HepG2 (cell line): ENCODE data around the gene TPD52L2. TPM values are rescaled to one million over a fixed set of nuclear protein-coding genes. Genes with fewer than 3 reads are reported as not detected.

Experiments
- BHLHE40 ChIP-seq: IDR thresholded peaks from 2 replicates; pipeline ENCODE4 v1.6.1; 2011; ENCODE audit warnings: low read length, improper control_type of control experiment
- FOXM1 ChIP-seq: sonication (generic); formaldehyde crosslinking; IDR thresholded peaks from 2 replicates; pipeline ENCODE4 v1.5.0; 2020; ENCODE audit warnings: missing genetic modification reagents
- KAT8 ChIP-seq: IDR thresholded peaks from 2 replicates; pipeline ENCODE4 v1.6.1; 2016; ENCODE audit warnings: missing genetic modification reagents, missing compliant biosample characterization
- NFRKB ChIP-seq: fragments of 450-650 bp; IDR thresholded peaks from 2 replicates; pipeline ENCODE4 v1.6.1; 2017
- NR2F6 ChIP-seq, 2 experiments: IDR thresholded peaks; 2 replicates each; pipeline ENCODE4 v1.6.1; 2016; ENCODE audit warnings: antibody characterized with exemption in 1 of 2, mild to moderate bottlenecking in 1 of 2
- ZNF598 ChIP-seq: sonication (generic); formaldehyde crosslinking; IDR thresholded peaks from 2 replicates; pipeline ENCODE4 v1.5.1; 2020; ENCODE audit warnings: mild to moderate bottlenecking, missing genetic modification reagents, borderline replicate concordance
- ZNF629 ChIP-seq: sonication (generic); formaldehyde crosslinking; conservative IDR thresholded peaks from 2 replicates; pipeline ENCODE4 v1.5.0; 2020; ENCODE audit warnings: missing genetic modification reagents
- ZNF83 ChIP-seq: sonication (generic); formaldehyde crosslinking; IDR thresholded peaks from 2 replicates; pipeline ENCODE4 v1.4.0; 2020; ENCODE audit warnings: missing genetic modification reagents, mild to moderate bottlenecking, borderline replicate concordance
- ZSCAN30 ChIP-seq: sonication (generic); formaldehyde crosslinking; IDR thresholded peaks from 2 replicates; pipeline ENCODE4 v1.5.0; 2020; ENCODE audit warnings: mild to moderate bottlenecking, missing genetic modification reagents
- polyA plus RNA-seq, 8 experiments: library from polyadenylated mRNA; depleted of rRNA in 3 of 8; stranded (reverse) in 7 of 8; unstranded in 1 of 8; fragments of >200 nt; fragmentation: Illumina TruSeq in 4 of 8; extraction: Trizol in 4 of 8; gene quantifications; 2 replicates each; pipeline versions ENCODE4 v1.2.1 to v1.2.3, GENCODE V29; 2011 to 2016; ENCODE audit warnings: low read depth in 4 of 8, missing spikeins in 1 of 8, mixed read lengths in 1 of 8; ENCODE audit not compliant: insufficient read depth in 1 of 8
- total RNA-seq, 5 experiments: library from RNA; depleted of rRNA; stranded (reverse); fragments of >200 nt; fragmentation: Illumina TruSeq; extraction: Trizol; gene quantifications; 2 replicates each; pipeline ENCODE4 v1.2.3, GENCODE V29; 2016; ENCODE audit warnings: low read depth in 1 of 5
- TF ChIP-seq, protein P1 (sequence below): sonication (generic); formaldehyde crosslinking; IDR thresholded peaks from 2 replicates; pipeline ENCODE4 v1.5.0; 2020; ENCODE audit warnings: mild to moderate bottlenecking, missing genetic modification reagents, borderline replicate concordance
- TF ChIP-seq, protein P2 (sequence below): sonication (generic); formaldehyde crosslinking; IDR thresholded peaks from 2 replicates; pipeline ENCODE4 v1.5.0; 2020; ENCODE audit warnings: mild to moderate bottlenecking, missing genetic modification reagents, borderline replicate concordance
- TF ChIP-seq, protein P3 (sequence below): sonication (generic); formaldehyde crosslinking; IDR thresholded peaks from 2 replicates; pipeline ENCODE4 v1.4.0; 2020; ENCODE audit warnings: mild to moderate bottlenecking, missing genetic modification reagents
- TF ChIP-seq, protein P4 (sequence below): sonication (generic); formaldehyde crosslinking; IDR thresholded peaks from 2 replicates; pipeline ENCODE4 v1.8.1; 2023; ENCODE audit warnings: mild to moderate bottlenecking, inconsistent platforms, moderate library complexity, missing genetic modification reagents, borderline replicate concordance

Gene TPD52L2
- total and polyA plus RNA-seq, 2 of the 13 experiments (the other 11 are each of a cell fraction or from before 2014, with no cell fraction given), result 156 to 184 TPM

DNA sequence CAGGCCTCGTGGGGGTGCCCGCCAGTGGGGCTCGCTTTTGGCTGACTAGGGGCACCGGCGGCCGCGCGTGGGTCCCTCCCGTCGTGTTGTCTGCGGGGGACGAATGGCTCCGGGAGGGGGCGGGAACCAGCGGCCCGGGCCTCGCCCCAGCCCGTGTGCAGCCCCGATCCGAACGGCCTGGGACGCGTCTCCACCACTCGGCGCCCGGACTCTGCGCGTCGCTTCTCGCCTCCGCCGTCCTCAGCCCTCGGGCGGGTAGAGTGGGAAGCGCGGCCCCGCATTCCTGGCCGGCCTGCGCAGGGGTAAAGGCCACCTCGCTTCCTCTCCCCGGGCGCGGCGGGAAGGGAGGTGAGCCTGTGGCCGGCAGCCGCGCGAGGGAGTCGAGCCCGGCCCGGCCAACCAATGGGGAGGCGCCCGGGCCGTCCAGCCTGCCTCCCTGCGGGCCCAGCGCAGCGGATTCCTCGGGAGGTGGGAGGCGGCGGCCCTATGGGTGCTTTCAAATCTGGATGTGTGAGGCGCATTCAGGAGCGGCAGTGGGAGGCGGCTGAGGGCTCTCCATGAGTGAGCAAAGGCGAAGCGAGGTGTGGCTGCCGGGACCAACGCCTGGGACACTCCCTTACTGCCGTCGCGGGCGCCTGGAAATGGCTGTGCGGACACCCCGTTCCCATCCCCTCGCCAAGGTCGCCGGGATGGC, 32.9 kb upstream of the TPD52L2 start (continued):
- TF ChIP-seq, protein P1, sequence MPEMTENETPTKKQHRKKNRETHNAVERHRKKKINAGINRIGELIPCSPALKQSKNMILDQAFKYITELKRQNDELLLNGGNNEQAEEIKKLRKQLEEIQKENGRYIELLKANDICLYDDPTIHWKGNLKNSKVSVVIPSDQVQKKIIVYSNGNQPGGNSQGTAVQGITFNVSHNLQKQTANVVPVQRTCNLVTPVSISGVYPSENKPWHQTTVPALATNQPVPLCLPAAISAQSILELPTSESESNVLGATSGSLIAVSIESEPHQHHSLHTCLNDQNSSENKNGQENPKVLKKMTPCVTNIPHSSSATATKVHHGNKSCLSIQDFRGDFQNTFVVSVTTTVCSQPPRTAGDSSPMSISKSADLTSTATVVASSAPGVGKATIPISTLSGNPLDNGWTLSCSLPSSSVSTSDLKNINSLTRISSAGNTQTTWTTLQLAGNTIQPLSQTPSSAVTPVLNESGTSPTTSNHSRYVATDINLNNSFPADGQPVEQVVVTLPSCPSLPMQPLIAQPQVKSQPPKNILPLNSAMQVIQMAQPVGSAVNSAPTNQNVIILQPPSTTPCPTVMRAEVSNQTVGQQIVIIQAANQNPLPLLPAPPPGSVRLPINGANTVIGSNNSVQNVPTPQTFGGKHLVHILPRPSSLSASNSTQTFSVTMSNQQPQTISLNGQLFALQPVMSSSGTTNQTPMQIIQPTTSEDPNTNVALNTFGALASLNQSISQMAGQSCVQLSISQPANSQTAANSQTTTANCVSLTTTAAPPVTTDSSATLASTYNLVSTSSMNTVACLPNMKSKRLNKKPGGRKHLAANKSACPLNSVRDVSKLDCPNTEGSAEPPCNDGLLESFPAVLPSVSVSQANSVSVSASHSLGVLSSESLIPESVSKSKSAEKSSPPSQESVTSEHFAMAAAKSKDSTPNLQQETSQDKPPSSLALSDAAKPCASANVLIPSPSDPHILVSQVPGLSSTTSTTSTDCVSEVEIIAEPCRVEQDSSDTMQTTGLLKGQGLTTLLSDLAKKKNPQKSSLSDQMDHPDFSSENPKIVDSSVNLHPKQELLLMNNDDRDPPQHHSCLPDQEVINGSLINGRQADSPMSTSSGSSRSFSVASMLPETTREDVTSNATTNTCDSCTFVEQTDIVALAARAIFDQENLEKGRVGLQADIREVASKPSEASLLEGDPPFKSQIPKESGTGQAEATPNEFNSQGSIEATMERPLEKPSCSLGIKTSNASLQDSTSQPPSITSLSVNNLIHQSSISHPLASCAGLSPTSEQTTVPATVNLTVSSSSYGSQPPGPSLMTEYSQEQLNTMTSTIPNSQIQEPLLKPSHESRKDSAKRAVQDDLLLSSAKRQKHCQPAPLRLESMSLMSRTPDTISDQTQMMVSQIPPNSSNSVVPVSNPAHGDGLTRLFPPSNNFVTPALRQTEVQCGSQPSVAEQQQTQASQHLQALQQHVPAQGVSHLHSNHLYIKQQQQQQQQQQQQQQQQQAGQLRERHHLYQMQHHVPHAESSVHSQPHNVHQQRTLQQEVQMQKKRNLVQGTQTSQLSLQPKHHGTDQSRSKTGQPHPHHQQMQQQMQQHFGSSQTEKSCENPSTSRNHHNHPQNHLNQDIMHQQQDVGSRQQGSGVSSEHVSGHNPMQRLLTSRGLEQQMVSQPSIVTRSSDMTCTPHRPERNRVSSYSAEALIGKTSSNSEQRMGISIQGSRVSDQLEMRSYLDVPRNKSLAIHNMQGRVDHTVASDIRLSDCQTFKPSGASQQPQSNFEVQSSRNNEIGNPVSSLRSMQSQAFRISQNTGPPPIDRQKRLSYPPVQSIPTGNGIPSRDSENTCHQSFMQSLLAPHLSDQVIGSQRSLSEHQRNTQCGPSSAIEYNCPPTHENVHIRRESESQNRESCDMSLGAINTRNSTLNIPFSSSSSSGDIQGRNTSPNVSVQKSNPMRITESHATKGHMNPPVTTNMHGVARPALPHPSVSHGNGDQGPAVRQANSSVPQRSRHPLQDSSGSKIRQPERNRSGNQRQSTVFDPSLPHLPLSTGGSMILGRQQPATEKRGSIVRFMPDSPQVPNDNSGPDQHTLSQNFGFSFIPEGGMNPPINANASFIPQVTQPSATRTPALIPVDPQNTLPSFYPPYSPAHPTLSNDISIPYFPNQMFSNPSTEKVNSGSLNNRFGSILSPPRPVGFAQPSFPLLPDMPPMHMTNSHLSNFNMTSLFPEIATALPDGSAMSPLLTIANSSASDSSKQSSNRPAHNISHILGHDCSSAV, result no peak
- TF ChIP-seq NR2F6 (IDR thresholded peaks at IDR 0.05), result no peak
- peak; percentile 49; the same call in 1 of the 2 replicates for TF ChIP-seq NR2F6 (CRISPR knock-in tag; IDR thresholded peaks at IDR 0.05)
- no peak for TF ChIP-seq BHLHE40
- TF ChIP-seq, protein P2, sequence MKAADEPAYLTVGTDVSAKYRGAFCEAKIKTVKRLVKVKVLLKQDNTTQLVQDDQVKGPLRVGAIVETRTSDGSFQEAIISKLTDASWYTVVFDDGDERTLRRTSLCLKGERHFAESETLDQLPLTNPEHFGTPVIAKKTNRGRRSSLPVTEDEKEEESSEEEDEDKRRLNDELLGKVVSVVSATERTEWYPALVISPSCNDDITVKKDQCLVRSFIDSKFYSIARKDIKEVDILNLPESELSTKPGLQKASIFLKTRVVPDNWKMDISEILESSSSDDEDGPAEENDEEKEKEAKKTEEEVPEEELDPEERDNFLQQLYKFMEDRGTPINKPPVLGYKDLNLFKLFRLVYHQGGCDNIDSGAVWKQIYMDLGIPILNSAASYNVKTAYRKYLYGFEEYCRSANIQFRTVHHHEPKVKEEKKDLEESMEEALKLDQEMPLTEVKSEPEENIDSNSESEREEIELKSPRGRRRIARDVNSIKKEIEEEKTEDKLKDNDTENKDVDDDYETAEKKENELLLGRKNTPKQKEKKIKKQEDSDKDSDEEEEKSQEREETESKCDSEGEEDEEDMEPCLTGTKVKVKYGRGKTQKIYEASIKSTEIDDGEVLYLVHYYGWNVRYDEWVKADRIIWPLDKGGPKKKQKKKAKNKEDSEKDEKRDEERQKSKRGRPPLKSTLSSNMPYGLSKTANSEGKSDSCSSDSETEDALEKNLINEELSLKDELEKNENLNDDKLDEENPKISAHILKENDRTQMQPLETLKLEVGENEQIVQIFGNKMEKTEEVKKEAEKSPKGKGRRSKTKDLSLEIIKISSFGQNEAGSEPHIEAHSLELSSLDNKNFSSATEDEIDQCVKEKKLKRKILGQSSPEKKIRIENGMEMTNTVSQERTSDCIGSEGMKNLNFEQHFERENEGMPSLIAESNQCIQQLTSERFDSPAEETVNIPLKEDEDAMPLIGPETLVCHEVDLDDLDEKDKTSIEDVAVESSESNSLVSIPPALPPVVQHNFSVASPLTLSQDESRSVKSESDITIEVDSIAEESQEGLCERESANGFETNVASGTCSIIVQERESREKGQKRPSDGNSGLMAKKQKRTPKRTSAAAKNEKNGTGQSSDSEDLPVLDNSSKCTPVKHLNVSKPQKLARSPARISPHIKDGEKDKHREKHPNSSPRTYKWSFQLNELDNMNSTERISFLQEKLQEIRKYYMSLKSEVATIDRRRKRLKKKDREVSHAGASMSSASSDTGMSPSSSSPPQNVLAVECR, result peak; percentile 79
- TF ChIP-seq ZNF83 (CRISPR knock-in tag), result 0 out of 2 replicates have a peak, but pooled peaks have one; percentile 33
- TF ChIP-seq, protein P3, sequence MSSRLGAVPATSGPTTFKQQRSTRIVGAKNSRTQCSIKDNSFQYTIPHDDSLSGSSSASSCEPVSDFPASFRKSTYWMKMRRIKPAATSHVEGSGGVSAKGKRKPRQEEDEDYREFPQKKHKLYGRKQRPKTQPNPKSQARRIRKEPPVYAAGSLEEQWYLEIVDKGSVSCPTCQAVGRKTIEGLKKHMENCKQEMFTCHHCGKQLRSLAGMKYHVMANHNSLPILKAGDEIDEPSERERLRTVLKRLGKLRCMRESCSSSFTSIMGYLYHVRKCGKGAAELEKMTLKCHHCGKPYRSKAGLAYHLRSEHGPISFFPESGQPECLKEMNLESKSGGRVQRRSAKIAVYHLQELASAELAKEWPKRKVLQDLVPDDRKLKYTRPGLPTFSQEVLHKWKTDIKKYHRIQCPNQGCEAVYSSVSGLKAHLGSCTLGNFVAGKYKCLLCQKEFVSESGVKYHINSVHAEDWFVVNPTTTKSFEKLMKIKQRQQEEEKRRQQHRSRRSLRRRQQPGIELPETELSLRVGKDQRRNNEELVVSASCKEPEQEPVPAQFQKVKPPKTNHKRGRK (CRISPR knock-in tag), result peak; percentile 55; the same call in 1 of the 2 replicates
- no peak for TF ChIP-seq ZNF629 (CRISPR knock-in tag)
- TF ChIP-seq, protein P4, sequence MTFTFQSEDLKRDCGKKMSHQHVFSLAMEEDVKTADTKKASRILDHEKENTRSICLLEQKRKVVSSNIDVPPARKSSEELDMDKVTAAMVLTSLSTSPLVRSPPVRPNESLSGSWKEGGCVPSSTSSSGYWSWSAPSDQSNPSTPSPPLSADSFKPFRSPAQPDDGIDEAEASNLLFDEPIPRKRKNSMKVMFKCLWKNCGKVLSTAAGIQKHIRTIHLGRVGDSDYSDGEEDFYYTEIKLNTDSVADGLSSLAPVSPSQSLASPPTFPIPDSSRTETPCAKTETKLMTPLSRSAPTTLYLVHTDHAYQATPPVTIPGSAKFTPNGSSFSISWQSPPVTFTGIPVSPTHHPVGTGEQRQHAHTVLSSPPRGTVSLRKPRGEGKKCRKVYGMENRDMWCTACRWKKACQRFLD, result peak; percentile 31; the same call in 1 of the 2 replicates
- TF ChIP-seq KAT8 (CRISPR knock-in tag), result peak; percentile 67
- TF ChIP-seq ZNF598 (CRISPR knock-in tag), result peak; percentile 89; the same call in 1 of the 2 replicates
- no peak for TF ChIP-seq NFRKB
- TF ChIP-seq FOXM1 (CRISPR knock-in tag), result no peak
- TF ChIP-seq ZSCAN30 (CRISPR knock-in tag), result no peak
